HG03103 (cell line): Measurements from ENCODE around the gene CLBA1.
A peak's percentile ranks its signal among the peaks of the same experiment; 100 is the strongest.
"Not testable (repeated sequence)": the region's sequence is repeated elsewhere in the genome, so short reads cannot be mapped to it uniquely, and the experiment has no call there.

Experiments used
- ATAC-seq: cut with Tn5 transposase; IDR thresholded peaks from one replicate; pipeline ENCODE4 v1.9.1; 2021; ENCODE audit warnings: low read depth; ENCODE audit not compliant: unreplicated experiment

The CLBA1 gene

GRCh38 chr14:104985675-104986486 is at the start of gene CLBA1:
Gene CLBA1, plus strand, starts transcription at chr14:104985788. Its CDS starts 644 bp downstream, at chr14:104986432.
- ATAC-seq, result peak; percentile 94

GRCh38 chr14:104935955-104936354 is 49.6 kb upstream of the CLBA1 start:
- ATAC-seq, result no peak

DNA sequence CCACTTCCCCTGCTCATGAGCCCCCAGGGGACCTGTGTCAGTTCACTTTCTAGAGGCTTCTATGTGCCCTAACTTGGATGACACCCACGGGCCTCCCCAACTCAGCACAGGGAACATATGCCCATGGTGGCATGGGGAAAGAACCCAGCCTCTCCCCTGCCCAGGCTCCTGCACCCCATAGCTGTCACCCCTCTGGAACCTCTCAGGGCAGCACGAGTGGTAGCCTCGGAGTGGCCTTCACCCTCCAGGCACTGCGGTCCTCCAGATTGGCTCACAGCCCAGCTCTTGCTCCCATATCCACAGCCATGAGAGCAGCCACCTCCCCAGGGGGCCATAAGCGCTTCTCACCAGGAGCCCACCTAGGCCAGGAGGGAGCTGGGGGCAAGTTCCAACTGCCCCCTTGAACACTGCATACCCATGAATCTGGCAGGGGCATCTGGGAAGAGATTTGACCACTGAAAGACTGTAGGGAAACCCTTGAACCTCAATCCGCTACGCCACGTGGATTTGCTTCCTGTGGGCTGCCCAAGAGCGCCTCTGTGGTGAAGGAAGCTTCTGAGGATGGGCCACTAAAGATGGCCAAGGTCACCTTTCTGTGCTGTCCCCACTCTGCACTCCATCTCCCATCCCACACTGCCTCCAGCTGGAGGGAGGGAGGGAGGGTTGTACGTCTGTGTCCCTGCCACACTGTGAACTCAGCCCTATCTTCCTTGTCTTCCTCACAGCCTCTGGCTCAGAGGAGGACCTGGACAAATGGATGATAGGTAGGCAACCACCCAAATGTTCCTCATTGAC is 49.0 kb upstream of the CLBA1 start:
- no peak for ATAC-seq

DNA sequence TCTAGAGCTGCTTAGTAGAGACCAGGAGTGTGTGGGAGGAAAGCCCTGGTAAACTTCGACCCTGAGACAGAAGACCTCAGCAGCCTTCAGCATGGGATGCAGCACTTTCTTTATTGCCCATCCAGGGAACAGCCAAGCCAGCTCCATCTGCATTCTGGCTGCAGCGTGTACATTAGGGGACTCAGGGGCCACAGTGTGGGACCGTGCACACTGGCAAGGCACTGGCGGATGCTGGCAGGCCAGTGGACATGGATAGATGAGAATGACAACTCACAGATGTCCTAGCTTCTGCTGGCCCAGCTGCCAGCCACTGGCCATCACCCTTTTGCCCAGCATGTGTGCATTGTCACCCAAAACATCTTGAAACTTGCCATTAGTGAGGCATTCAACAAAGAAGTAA is 48.4 kb upstream of the CLBA1 start:
- no peak for ATAC-seq

DNA sequence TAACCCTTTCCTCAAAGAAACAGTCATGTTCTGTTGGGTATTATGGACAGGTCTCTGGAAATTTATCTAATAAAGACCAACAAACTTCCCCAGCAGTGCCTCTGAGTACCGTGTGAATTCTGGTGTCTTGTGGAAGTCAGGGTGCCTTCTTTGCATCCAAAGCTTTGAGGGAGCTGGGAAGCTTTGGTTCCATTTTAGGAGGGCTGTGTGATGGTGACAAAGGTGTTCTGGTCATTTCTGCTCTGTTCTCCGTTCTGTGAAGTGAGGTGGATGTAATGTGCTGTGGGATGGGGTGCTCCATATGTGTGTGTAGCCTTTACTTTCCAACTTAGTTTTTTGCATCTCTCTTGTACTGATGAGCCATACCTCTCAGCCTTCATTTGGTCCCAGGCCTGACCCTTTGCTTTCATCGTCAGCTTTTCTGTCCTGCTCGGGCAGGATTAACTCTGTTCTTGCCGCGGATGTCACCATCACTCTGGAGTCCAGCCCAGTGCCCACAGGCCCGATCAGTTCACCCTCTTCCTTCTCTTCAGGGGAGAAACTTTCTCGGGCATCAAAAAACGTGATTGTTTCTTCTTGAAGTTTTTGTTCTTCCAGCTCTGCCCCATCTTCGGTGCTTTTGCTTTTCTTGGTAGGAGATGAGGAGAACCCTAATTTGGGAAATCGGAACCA is 47.8 kb upstream of the CLBA1 start:
- ATAC-seq, result no peak

GRCh38 chr14:104938436-104938835 is 47.2 kb upstream of the CLBA1 start:
- ATAC-seq, result no peak

DNA sequence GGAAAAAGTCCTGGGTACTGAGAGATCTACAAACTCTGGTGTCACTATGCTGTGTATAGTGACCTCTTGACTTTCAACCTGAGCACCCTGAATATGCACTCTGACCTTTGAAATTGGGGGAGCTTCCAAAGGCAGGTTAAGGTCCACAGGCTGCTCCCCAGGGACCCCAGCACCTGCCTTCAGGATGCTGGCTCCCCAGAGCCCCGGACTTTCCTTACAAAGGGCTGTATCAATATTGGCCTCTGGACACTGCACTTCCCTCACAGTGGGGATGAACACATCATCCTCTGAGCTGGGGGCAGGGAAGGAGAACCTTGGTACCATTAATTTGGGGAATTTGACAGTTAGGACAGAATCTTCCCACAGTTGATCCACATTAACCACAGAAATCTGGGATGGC is 46.6 kb upstream of the CLBA1 start:
- no peak for ATAC-seq

- no peak for ATAC-seq
These were observed 45.8 kb upstream of the CLBA1 start for GRCh38 chr14:104939666-104940410.

DNA sequence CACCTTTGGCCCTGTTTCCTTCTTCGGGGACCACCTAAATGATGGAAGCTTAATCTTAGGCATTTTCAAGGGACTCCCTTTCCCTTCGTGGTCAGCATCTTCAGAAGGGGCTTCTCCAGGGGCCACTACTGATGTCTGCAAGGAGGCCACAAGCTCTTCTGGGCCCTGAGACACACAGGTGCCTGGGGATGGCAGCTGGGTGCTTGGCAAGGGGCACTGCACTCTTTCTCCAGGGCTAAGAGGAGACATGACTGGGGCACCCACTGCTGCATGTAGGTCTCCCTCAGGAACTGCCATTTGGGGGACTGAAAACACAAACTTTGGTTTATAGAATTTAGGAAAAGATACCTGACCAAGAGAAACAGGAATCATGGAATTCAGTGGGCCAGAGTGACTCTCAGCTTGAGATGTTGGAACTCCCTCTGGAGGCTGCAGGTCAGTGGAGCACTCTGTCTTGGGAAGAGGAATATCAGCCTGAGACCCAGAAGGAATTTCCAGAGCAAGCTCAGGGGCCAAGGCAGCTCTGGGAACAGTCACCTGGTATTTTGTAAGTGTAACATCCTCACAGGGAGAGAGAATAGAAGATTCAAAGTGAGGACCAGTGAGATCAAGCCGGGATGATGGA is 45.0 kb upstream of the CLBA1 start:
- no peak for ATAC-seq

DNA sequence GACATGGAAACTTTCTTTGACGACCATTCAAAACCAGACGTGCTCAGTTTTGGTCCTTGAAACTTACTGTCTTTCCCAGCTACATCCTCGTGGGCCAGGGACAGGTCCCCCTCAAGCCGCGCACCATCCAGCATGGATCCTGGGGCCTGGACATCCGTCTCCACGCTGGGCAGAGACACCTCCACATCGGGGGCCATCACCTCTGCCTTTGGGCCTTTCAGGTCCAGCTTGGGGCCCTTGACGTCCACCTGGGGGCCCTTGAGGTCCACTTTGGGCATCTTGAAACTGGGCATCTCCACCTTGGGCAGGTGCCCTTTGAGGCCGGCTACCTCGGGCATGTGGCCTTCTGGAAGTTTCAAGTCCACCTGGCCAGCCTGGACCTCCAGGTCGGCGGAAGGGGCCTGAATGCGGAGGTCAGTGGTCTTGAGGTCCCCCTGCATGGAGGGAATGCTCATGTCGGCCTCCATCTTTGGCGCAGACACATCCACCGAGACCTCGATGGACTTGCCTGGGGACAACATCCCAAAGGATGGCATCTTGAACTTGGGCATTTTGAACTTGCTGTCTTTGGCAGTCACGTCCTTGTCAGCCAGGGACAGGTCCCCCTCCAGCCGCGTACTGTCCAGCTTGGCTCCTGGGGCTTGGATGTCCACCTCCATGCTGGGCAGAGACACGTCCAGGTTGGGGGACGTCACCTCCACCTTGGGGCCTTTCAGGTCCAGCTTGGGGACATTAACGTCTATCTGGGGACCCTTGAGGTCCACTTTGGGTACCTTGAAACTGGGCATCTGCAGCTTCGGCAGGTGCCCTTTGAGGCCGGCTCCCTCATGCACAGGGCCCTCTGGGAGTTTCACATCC is 43.9 kb upstream of the CLBA1 start:
- ATAC-seq, result no peak

- ATAC-seq, result no peak
These were observed 43.0 kb upstream of the CLBA1 start for GRCh38 chr14:104942586-104942985.

DNA sequence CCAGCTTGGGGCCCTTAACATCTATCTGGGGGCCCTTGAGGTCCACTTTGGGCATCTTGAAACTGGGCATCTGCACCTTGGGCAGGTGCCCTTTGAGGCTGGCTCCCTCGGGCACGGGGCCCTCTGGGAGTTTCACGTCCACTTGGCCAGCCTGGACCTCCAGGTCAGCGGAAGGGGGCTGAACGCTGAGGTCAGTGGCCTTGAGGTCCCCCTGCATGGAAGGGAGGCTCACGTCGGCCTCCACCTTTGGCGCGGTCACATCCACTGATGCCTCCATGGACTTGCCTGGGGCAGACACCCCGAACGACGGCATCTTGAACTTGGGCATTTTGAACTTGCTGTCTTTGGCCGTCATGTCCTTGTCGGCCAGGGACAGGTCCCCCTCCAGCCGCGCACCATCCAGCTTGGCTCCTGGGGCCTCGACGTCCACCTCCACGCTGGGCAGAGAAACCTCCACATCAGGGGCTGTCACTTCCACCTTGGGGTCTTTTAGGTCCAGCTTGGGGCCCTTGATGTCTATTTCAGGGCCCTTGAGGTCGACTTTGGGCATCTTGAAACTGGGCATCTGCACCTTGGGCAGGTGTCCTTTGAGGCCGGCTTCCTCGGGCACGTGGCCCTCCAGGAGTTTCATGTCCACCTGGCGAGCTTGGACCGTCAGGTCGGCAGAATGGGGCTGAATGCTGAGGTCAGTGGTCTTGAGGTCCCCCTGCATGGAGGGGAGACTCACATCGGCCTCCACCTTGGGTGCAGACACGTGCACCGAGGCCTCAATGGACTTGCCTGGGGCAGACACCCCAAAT is 42.2 kb upstream of the CLBA1 start:
- not testable (repeated sequence) for ATAC-seq

DNA sequence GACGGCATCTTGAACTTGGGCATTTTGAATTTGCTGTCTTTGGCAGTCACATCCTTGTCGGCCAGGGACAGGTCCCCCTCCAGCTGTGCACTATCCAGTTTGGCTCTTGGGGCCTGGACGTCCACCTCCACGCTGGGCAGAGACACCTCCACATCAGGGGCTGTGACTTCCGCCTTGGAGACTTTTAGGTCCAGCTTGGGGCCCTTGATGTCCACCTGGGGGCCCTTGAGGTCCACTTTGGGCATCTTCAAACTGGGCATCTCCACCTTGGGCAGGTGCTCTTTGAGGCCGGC is 41.6 kb upstream of the CLBA1 start:
- ATAC-seq, result not testable (repeated sequence)

- not testable (repeated sequence) for ATAC-seq
These were observed 41.0 kb upstream of the CLBA1 start for GRCh38 chr14:104944436-104945205.

- not testable (repeated sequence) for ATAC-seq
These were observed 40.3 kb upstream of the CLBA1 start for GRCh38 chr14:104945266-104945665.

GRCh38 chr14:104945986-104946965 is 39.3 kb upstream of the CLBA1 start:
- not testable (repeated sequence) for ATAC-seq

DNA sequence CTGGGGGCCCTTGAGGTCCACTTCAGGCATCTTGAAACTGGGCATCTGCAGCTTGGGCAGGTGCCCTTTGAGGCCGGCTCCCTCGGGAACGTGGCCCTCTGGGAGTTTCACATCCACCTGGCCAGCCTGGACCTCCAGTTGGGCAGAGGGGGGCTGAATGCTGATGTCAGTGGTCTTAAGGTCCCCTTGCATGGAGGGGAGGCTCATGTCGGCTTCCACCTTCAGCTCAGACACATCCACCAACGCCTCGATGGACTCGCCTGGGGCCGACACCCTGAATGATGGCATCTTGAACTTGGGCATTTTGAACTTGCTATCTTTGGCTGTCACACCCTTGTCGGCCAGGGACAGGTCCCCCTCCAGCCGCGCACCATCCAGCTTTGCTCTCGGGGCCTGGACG is 38.4 kb upstream of the CLBA1 start:
- not testable (repeated sequence) for ATAC-seq
